GM23338 (cell line): Measurements from ENCODE around the gene THADA. TPM values are rescaled to one million over a fixed set of nuclear protein-coding genes. Genes with fewer than 3 reads are reported as not detected.

ENCODE experiments used
- ATAC-seq: fragments of 200-7000 bp; cut with Tn5 transposase; 3 replicates; pipeline ENCODE4 v1.9.1; 2020
- DNase-seq: peaks from one replicate; pipeline ENCODE4 v3.0.0-alpha.2; 2015; ENCODE audit warnings: low spot score
- H2AFZ ChIP-seq: fragments of 200-600 bp; sonication (generic); 2 replicates; pipeline ENCODE4 v1.8.0; 2016; ENCODE audit warnings: antibody characterized with exemption, mild to moderate bottlenecking, moderate library complexity
- H3F3A ChIP-seq: fragments of 200-600 bp; sonication (generic); replicated peaks from 2 replicates; pipeline ENCODE4 v1.8.0; 2017; ENCODE audit warnings: antibody characterized with exemption, mixed run types, low read depth
- H3K27ac ChIP-seq: fragments of 200-600 bp; sonication (generic); 2 replicates; pipeline ENCODE4 v1.6.1; 2016; ENCODE audit warnings: low read depth
- H3K27me3 ChIP-seq: fragments of 200-600 bp; sonication (generic); 2 replicates; pipeline ENCODE4 v1.8.0; 2016; ENCODE audit warnings: mild to moderate bottlenecking, mixed run types, moderate library complexity; ENCODE audit not compliant: insufficient read depth
- H3K36me3 ChIP-seq: fragments of 200-600 bp; sonication (generic); 2 replicates; pipeline ENCODE4 v1.8.0; 2016; ENCODE audit warnings: mild to moderate bottlenecking; ENCODE audit not compliant: insufficient read depth
- H3K4me1 ChIP-seq: fragments of 200-600 bp; sonication (generic); 2 replicates; pipeline ENCODE4 v1.8.0; 2016; ENCODE audit warnings: mild to moderate bottlenecking, moderate library complexity; ENCODE audit not compliant: insufficient read depth
- H3K4me2 ChIP-seq: fragments of 200-600 bp; sonication (generic); 2 replicates; pipeline ENCODE4 v1.7.1; 2017; ENCODE audit warnings: mixed run types
- H3K4me3 ChIP-seq: fragments of 200-600 bp; sonication (generic); 2 replicates; pipeline ENCODE4 v1.6.1; 2016; ENCODE audit warnings: mixed run types
- H3K79me2 ChIP-seq: fragments of 200-600 bp; sonication (generic); replicated peaks from 2 replicates; pipeline ENCODE4 v1.8.0; 2017; ENCODE audit warnings: mild to moderate bottlenecking; ENCODE audit not compliant: insufficient read depth
- H3K9me2 ChIP-seq: fragments of 200-600 bp; sonication (generic); 2 replicates; pipeline ENCODE4 v1.8.0; 2017; ENCODE audit not compliant: insufficient read depth
- H4K20me1 ChIP-seq: fragments of 200-600 bp; sonication (generic); replicated peaks from 2 replicates; pipeline ENCODE4 v1.8.0; 2017; ENCODE audit warnings: mild to moderate bottlenecking; ENCODE audit not compliant: insufficient read depth
- H3K27ac Mint-ChIP-seq: 2 replicates; pipeline ENCODE4 v1.8.0; 2020; ENCODE audit warnings: inconsistent platforms, mild to moderate bottlenecking, moderate library complexity, mixed read lengths
- H3K27me3 Mint-ChIP-seq: 3 replicates; pipeline ENCODE4 v1.8.0; 2022; ENCODE audit warnings: low read depth, mild to moderate bottlenecking, moderate library complexity, mixed read lengths, inconsistent platforms; ENCODE audit not compliant: insufficient read depth, poor library complexity
- H3K36me3 Mint-ChIP-seq: 3 replicates; pipeline ENCODE4 v1.8.0; 2021; ENCODE audit warnings: low read depth, mild to moderate bottlenecking, inconsistent platforms, moderate library complexity, mixed read lengths
- H3K4me1 Mint-ChIP-seq: 3 replicates; pipeline ENCODE4 v1.8.0; 2020; ENCODE audit warnings: mild to moderate bottlenecking, inconsistent platforms, mixed read lengths
- H3K4me3 Mint-ChIP-seq: 3 replicates; pipeline ENCODE4 v1.8.0; 2021; ENCODE audit warnings: moderate library complexity, mild to moderate bottlenecking, inconsistent platforms, mixed read lengths
- H3K9me3 Mint-ChIP-seq: 3 replicates; pipeline ENCODE4 v1.8.0; 2020; ENCODE audit warnings: moderate library complexity, mild to moderate bottlenecking, inconsistent platforms, mixed read lengths
- CTCF ChIP-seq, 2 experiments: fragments of 200-600 bp in 1 of 2; sonication (generic) in 1 of 2; conservative IDR thresholded peaks; 2 replicates each; pipeline versions ENCODE4 v1.5.1 to v1.6.1; 2016 to 2017; ENCODE audit warnings: antibody characterized with exemption in 2 of 2, low read depth in 2 of 2, mild to moderate bottlenecking in 2 of 2, moderate library complexity in 1 of 2
- EZH2 ChIP-seq: fragments of 200-600 bp; sonication (generic); IDR thresholded peaks from one replicate; pipeline ENCODE4 v1.8.0; 2017; ENCODE audit warnings: antibody characterized with exemption, mild to moderate bottlenecking, low read depth; ENCODE audit not compliant: unreplicated experiment
- NANOG ChIP-seq: IDR thresholded peaks from 2 replicates; pipeline ENCODE4 v1.6.1; 2016; ENCODE audit warnings: antibody characterized with exemption, borderline replicate concordance
- STAT1 ChIP-seq: IDR thresholded peaks from one replicate; pipeline ENCODE4 v1.6.1; 2016; ENCODE audit warnings: antibody characterized with exemption; ENCODE audit not compliant: unreplicated experiment
- ZNF114 ChIP-seq: fragments of 250-450 bp; sonication (Bioruptor Pico); IDR thresholded peaks from 2 replicates; pipeline ENCODE4 v1.5.0; 2020; ENCODE audit warnings: mild to moderate bottlenecking, moderate library complexity
- polyA plus RNA-seq: library from polyadenylated mRNA; unstranded; fragments of >200 nt; fragmentation: Nextera tagmentation; extraction: Ambion mirVana; gene quantifications from 2 replicates; pipeline ENCODE4 v1.2.1, GENCODE V29; 2016
- total RNA-seq: library from RNA; depleted of rRNA; stranded (reverse); fragments of >200 nt; shearing (Covaris generic); gene quantifications from 2 replicates; pipeline ENCODE4 v1.2.3, GENCODE V29; 2014
- TF ChIP-seq, protein P1 (sequence below): IDR thresholded peaks from one replicate; pipeline ENCODE4 v1.6.1; 2018; ENCODE audit warnings: antibody characterized with exemption; ENCODE audit not compliant: unreplicated experiment
- TF ChIP-seq, protein P2 (sequence below): IDR thresholded peaks from 2 replicates; pipeline ENCODE4 v1.6.1; 2016; ENCODE audit warnings: antibody characterized with exemption

The THADA gene
- total and polyA plus RNA-seq, 2 experiments from 2014 or later = 17.0 to 30.7 TPM

DNA sequence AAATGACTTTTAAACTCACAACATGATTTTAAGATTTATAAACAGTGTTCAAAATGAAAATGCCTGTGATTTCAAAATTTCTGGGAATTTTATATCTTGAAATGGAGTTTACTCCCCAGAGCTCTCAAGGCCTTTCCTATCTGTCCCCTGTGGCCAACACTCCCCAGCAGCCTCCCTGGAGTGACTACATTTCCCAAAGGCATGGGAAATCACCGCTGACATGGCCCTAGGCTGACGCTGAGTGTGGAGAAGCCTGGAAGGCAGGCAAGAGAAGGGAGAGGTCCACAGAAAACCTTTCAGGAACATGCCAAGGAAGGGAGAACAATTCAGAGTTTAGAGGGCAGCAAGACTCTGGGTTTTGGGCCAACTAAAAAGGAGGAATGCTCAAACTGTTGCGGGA, 349.2 kb downstream of the THADA start (continued):
- no peak for TF ChIP-seq EZH2
- no peak for TF ChIP-seq ZNF114 (CRISPR knock-in tag)
- TF ChIP-seq NANOG = no peak

DNA sequence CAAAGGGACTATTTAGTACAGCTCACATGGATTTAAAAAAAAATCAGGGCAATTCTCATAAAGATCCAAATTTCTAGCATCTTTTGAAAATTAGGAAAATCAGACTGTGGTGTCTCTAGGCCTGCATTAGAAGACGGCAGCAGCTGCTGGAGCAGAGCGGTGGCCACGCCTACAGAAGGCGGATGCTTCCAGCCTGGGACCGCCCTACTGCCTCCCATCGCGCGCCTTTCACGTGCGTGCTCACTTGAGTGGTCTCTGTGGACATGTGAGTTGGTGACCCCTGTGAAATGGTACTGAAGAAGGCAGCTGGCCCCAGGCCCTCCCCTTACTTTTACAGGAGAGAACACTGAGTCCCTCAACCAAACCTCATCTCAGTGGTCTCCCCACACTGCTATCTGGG, 354.3 kb downstream of the THADA start:
- Mint-ChIP-seq H3K9me3 (no peaks in the 10 kb centered on the region; the same call in 2 of the 3 replicates), H3K4me3 (no peak overlapping the region), H3K4me1 (peaks cover 7% of the 10 kb centered on the region; the same call in 2 of the 3 replicates), H3K36me3 (no peaks in the 10 kb centered on the region; the same call in 2 of the 3 replicates), H3K27me3 (peaks cover 9% of the 10 kb centered on the region), H3K27ac (no peak overlapping the region)
- Histone ChIP-seq H3K27ac (no peak overlapping the region), H2AFZ (peak overlapping the region; percentile 32; the same call in 1 of the 2 replicates), H3K36me3 (no peaks in the 10 kb centered on the region), H3K4me3 (no peak overlapping the region), H3K27me3 (no peaks in the 10 kb centered on the region), H4K20me1 (no peaks in the 10 kb centered on the region), H3K4me1 (no peaks in the 10 kb centered on the region; the same call in 1 of the 2 replicates), H3K9me2 (no peaks in the 10 kb centered on the region), H3F3A (0 out of 2 replicates have a peak, but pooled peaks cover 7% of the 10 kb centered on the region), H3K79me2 (no peaks in the 10 kb centered on the region), H3K4me2 (no peak overlapping the region)
- DNase-seq (peak; percentile 50), ATAC-seq (peak; percentile 80)
- TF ChIP-seq STAT1 = no peak

DNA sequence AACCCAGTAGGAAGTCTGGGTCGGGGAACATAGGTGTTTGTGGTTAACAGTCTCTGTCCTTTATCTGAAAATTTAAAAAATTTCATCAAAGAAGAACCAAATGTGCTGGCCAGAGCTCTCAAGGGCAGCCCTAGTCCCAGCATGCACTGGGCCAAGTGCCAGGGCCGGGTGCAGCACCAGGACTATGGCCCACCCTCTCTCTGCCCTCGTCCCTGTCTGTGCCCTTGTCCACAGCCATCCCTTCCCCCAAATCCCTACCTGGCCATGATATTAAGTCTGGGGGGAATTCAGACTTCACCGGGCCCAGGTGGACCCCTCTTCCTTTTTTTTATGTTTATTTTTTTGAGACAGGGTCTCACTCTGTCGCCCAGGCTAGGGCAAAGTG, 355.1 kb downstream of the THADA start:
- DNase-seq (no peak), ATAC-seq (peak; percentile 12; the same call in 1 of the 3 replicates)
- H3K4me1 Mint-ChIP-seq = peaks cover 7% of the 10 kb centered on the region; the same call in 2 of the 3 replicates
- no peaks in the 10 kb centered on the region for H4K20me1 ChIP-seq
- no peaks in the 10 kb centered on the region; the same call in 2 of the 3 replicates for H3K9me3 Mint-ChIP-seq
- H3K36me3 ChIP-seq = no peaks in the 10 kb centered on the region
- no peak overlapping the region for H3K27ac Mint-ChIP-seq
- no peaks in the 10 kb centered on the region for H3K9me2 ChIP-seq
- H3K4me3 ChIP-seq = no peak overlapping the region
- no peaks in the 10 kb centered on the region; the same call in 1 of the 2 replicates for H3K4me1 ChIP-seq
- H3K36me3 Mint-ChIP-seq = no peaks in the 10 kb centered on the region; the same call in 2 of the 3 replicates
- peaks cover 9% of the 10 kb centered on the region for H3K27me3 Mint-ChIP-seq
- H3K4me2 ChIP-seq = no peak overlapping the region
- H2AFZ ChIP-seq = no peak overlapping the region
- H3K79me2 ChIP-seq = no peaks in the 10 kb centered on the region
- H3K4me3 Mint-ChIP-seq = no peak overlapping the region
- H3F3A ChIP-seq = 0 out of 2 replicates have a peak, but pooled peaks cover 7% of the 10 kb centered on the region
- H3K27ac ChIP-seq = no peak overlapping the region
- no peaks in the 10 kb centered on the region for H3K27me3 ChIP-seq
- TF ChIP-seq STAT1 (no peak), CTCF (conservative IDR thresholded peaks at IDR 0.05; ENCODE audit: low read depth in 2 of 2) (no peak)
- TF ChIP-seq, protein P1, sequence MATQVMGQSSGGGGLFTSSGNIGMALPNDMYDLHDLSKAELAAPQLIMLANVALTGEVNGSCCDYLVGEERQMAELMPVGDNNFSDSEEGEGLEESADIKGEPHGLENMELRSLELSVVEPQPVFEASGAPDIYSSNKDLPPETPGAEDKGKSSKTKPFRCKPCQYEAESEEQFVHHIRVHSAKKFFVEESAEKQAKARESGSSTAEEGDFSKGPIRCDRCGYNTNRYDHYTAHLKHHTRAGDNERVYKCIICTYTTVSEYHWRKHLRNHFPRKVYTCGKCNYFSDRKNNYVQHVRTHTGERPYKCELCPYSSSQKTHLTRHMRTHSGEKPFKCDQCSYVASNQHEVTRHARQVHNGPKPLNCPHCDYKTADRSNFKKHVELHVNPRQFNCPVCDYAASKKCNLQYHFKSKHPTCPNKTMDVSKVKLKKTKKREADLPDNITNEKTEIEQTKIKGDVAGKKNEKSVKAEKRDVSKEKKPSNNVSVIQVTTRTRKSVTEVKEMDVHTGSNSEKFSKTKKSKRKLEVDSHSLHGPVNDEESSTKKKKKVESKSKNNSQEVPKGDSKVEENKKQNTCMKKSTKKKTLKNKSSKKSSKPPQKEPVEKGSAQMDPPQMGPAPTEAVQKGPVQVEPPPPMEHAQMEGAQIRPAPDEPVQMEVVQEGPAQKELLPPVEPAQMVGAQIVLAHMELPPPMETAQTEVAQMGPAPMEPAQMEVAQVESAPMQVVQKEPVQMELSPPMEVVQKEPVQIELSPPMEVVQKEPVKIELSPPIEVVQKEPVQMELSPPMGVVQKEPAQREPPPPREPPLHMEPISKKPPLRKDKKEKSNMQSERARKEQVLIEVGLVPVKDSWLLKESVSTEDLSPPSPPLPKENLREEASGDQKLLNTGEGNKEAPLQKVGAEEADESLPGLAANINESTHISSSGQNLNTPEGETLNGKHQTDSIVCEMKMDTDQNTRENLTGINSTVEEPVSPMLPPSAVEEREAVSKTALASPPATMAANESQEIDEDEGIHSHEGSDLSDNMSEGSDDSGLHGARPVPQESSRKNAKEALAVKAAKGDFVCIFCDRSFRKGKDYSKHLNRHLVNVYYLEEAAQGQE = no peak
- TF ChIP-seq, protein P2, sequence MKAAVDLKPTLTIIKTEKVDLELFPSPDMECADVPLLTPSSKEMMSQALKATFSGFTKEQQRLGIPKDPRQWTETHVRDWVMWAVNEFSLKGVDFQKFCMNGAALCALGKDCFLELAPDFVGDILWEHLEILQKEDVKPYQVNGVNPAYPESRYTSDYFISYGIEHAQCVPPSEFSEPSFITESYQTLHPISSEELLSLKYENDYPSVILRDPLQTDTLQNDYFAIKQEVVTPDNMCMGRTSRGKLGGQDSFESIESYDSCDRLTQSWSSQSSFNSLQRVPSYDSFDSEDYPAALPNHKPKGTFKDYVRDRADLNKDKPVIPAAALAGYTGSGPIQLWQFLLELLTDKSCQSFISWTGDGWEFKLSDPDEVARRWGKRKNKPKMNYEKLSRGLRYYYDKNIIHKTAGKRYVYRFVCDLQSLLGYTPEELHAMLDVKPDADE = no peak
